Cortex of kidney (tissue), 1 donor: ENCODE measurements around the gene MAPK1.
"Not testable (repeated sequence)": the region's sequence is repeated elsewhere in the genome, so short reads cannot be mapped to it uniquely, and the experiment has no call there.

Experiments used
- DNase-seq: peaks from one replicate; lab custom pipeline; 2025; lab: John Stamatoyannopoulos, UW

Gene MAPK1

DNA sequence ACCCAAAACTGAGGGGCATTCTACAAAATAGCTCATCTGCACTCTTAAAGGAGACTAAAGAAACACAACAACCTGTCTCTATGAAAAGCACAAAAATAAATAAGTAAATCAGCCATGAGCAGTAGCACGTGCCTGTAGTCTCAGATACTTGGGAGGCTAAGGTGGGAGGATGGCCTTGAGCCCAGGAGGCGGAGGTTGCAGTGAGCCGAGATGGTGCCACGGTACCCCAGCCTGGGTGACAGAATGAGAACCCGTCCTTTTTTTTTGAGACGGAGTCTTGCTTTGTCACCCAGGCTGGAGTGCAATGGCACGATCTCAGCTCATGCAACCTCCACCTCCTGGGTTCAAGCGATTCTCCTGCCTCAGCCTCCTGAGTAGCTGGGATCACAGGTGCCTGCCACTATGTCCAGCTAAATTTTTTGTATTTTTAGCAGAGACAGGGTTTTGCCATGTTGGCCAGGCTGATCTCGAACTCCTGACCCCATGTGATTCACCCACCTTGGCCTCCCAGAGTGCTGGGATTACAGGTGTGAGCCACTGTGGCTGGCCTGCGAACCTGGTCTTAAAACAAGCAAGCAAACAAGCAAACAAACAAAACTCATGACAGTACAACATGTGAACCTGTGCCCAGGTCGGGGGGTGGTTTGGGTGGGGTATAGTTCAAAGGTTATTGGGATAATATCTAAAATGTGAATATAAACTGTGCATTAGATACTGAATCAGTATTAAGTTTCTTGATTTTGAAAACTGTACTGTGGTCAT lies 76.4 kb downstream of the MAPK1 start:
- DNase-seq = not testable (repeated sequence)

DNA sequence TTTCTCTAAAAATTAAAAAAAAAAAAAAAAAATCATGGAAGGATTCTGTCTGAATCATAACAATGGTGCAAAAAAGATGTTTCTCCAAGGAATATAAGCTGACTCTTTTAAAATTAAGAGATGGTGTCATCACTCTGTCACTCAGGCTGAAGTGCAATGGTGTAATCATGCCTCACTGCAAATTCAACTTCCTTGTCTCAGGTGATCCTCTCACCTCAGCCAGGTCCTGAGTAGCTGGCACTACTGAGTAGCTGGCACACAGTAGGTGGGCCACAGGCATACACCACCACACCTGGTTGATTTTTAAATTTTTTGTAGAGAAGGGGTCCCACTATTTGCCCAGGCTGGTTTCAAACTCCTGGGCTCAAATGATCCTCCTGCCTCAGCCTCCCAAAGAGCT lies 77.1 kb downstream of the MAPK1 start:
- no peak for DNase-seq

GRCh38 chr22:21787565-21787964 lies 79.9 kb downstream of the MAPK1 start:
- DNase-seq = not testable (repeated sequence)

DNA sequence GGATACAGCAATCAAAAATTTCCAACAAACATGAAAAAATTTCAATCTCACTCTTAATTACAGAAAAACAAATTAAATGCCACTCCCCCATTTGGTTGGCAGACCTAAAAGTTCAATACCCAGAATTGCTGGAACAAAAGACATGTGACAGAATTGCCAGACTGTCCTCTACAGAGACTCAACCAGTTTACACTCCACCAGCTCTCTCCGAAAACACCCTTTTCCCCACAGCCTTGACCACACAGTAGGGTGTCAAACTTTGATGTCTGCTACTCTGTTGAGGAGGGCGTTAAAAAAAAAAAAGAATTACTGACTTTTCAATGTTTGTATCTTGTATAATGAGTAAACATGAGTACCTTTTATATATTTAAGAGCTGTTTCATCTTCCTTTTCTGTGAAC lies 87.2 kb downstream of the MAPK1 start:
- no peak for DNase-seq

GRCh38 chr22:21779444-21779843 lies 88.0 kb downstream of the MAPK1 start:
- DNase-seq = no peak

DNA sequence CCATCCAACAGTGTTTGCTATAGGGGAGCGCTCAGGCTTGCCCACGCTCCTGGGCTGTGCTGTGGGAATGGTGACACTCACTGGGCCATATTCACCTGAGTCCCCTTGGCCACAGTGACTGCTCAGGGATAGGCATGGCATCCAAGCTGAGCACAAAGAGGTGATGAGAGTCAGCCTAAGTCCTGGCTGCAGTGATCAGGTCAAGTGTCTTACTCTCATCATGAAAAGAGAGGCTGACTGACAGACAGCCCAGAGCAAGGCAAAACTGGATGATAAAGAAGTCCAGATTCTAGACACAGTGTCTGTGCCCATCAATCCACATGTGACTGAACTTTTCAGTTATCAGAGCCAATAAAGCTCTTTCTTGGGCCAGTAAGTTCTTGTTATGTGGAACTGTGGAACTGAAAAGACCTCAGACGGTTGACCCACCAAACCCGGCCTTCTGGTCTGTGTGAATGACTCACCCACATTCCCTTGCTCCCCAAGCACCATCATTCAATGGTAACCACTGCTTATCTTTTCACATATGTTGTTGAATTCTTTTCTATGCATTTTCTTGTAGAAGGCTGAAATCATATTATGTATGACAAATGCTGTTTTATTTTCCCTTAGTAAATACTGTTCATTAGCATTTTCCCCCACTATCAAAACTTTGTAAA lies 88.6 kb downstream of the MAPK1 start:
- no peak for DNase-seq

DNA sequence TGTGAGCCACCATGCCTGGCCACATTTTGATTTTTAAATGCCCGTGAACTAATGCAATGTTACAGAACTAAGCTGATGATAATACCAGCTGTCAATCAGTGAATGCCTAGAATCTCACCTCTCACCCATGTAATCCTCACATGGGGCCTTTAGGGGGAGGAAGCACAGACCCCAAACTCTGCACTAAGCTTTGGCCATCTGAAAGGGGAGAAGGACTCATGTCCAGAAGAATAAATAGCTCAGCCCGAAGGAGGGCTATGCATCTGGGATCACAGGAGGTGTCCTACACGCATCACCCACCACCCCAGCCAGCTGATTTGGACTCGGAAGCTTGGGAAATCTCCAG lies 95.8 kb downstream of the MAPK1 start:
- no peak for DNase-seq

DNA sequence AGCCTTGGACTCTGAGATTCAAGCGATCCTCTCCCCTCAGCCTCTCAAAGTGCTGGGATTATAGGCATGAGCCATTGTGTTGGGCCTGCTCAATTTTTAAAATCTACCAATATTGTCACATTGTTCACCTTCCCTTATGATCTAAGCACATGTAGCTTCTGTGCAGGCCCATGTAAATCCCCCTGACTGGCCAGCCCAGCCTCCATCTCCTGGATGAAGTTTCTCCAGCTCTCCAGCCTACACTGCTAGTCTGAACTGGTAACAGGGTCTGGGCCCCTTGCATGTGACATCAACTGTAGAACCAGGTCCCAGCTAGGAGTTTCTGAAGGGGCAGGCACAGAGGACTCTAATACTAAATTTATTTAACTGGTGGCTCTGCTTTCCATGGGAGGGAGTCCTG lies 99.0 kb downstream of the MAPK1 start:
- no peak for DNase-seq

- no peak for DNase-seq
Observed at GRCh38 chr22:21766691-21767462, 100.6 kb downstream of the MAPK1 start.

DNA sequence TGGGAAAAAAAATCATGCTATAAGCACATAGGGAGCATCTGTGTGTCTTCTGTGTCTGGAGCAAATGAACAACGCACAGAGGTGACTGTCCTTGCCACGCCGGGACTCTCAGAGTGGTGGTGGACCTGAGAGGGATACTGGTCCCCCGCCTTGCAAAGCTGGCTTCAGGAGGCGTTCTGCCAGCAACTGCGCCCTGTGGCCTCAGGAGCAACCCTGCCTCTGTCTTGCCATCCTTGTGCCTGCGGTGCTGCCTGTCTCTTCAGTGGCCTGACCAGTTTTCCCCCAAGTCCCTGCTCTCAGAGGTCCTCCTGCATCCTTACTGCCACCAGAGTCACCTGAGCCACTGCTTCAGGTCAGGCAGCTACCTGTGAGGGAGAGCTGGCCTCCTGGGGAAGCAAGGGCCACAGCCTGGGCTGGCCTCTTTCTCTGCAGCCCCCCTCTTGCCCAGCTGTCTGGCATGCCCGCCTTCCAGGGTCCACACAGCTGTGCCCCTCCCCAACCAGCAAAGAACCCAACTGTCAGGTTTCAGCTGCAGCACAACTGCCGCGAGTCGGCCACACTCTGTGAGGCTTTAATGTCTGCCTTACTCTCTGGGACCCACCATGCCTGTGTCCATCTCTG lies 101.4 kb downstream of the MAPK1 start:
- DNase-seq = no peak

DNA sequence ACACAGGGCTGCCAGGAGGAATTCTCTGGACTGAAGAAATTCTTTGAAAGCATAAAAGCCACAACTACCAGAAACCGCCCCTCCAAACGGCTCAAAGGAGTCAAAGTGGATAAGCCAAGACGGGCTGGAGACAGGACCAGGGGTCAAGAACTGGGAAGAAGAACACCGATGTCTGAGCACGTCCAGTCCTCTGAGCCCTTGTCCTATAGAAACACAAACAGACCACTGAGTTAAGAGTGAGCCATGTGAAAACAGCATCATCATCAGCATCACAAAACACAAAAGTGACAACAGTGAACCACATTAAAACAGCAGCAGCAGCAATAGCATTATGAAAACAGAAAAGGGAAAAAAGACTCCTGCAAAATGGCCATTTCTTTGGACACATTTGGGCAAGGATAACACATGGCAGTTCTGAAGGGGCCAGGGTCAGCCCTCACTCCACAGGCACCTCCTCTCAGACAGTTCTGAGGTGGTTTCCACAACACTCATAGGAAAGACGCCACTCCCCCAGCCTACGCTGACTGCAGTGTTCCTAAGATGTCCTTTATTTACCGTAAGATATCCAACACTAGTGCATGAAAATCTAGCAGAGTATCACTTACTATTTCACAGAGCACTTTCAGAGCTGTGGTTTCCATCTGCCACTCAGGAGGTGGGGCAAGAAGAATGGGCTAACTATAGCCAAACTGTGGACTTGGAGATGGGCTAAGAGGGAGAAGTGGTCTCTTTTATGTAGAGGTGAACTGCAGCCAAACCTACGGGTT lies 103.2 kb downstream of the MAPK1 start:
- DNase-seq = no peak

DNA sequence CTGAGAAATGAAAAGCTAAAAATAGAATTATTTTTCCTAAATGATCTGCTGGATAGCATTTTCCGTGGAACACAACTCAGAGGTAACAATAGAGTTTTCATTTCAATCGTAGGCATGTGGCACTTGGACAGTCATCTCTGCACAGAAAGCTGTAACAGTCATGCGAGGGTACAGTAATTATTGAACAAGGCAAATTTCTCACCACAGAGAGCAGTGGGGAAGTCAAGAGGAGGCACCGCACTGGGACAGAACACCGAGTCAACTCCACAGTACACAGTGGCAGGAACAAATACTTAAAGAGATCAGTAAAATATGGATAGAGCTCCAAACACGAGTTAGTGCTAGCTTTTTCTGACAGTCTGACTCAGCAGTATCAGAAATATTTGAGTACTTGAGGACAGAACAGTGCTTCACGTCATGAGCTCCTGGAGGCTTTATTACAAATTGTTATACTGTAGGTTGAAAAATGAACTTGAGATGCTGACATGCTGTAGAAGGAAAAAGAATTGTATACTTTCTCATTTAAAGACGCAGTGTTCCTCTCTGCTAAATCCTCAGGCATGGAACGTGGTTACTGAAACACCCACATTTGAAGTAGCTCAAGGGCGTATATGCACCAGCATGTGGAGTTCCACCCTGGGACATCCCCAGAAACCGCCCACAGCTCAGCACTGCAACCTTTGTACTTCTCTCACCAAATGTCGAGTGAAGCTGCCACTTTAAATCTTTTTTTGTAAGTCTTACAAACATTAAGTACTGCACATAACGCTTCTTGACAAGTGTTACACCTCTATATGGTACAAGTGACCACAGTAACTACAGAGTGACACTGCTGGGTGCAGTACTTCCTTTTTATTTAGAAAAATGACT lies 104.5 kb downstream of the MAPK1 start:
- no peak for DNase-seq

- DNase-seq = no peak
Observed at GRCh38 chr22:21761994-21762680, 105.3 kb downstream of the MAPK1 start.

DNA sequence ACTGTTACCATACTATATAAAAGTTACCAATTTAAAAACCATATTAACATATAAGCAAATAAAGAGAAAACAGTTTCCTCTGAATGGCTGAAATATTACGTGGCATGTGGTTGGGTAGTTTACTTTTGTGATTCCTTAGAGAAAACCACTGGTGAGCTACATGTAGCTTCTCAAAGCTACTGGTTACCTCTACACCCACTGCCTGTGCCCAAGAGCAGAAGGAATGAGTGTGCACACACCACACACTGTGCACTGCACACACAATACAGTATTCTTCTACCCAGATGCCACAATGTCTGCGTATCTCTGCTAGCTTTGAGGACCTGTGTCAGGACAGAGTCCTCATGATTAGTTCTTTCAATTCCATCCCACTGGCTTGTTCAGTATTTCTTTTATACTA lies 106.4 kb downstream of the MAPK1 start:
- no peak for DNase-seq

- no peak for DNase-seq
Observed at GRCh38 chr22:21760640-21761039, 106.8 kb downstream of the MAPK1 start.

DNA sequence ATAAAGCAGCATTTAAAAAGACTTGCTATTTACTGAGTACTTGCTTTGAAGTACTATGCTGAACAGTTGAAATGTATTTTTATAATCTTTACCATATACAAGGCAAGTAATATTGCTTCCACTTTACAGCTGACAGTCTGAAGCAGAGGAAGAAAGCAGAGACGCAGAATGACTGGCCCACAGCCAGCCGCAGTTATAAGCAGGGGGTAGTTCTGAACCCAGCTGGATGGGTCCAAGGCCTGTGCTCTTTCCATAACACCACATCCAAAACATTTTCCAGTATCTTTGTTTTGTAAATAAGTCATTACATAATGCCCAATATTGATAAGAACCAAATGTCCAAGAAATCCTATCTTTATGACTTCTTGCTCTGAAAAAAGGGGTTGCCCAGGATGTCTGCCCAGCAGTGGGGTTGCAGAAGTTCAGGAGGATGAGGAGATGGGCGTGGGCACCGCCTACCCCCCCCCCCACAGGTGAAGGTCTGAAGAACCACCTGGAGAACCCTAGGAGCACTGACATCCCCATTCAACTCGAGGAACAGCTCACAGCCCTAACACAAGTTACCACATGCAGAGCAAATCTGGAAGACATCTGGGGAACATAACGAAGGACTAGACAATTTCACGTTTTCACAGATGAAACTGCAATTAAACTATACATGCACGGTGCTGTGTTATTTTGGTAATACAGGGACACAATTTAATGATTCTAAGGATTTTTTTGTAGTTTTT lies 107.6 kb downstream of the MAPK1 start:
- no peak for DNase-seq

- DNase-seq = no peak
Observed at GRCh38 chr22:21759093-21759492, 108.4 kb downstream of the MAPK1 start.

DNA sequence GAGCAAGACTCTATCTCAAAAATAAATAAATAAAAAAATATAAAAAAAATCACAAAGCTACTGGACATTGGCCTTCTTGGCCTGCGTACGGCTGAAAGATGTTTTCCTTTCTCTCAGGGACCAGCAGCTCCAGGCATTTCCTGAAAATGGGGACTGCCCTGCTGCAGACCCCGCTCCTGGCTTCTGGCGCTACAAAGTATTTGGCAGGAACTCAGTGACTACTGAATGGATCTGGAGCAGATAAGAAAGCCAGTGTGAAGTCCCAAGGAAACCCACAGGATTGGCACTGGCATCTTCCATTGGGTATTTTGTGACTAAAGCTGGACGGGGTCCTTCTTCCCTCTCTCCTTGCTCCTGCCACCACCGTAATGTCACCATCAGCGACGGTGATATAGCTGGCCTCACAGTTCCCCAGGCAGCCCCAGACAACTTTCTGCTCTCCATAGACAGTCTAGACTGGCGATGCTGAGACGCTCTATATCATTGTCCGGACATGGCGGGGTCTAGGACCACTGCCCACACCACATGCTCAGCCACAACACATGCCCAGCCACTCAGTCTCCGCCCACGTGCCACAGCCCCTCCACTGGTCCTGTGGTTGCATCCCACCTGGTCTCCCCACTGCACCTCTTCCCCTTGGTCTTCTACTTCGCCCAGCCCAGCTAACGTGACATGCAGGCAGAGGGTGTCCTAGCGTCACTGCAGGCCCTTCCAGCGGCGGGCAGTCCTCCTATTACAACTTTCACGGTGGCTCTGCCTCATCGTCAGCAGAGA lies 109.2 kb downstream of the MAPK1 start:
- DNase-seq = no peak

GRCh38 chr22:21755851-21756284 lies 111.6 kb downstream of the MAPK1 start:
- no peak for DNase-seq
